H9 (cell line): ENCODE results near the gene EXOC3L4. TPM values are rescaled to one million over a fixed set of nuclear protein-coding genes. Genes with fewer than 3 reads are reported as not detected.

Experiments used
- DNase-seq: peaks from one replicate; pipeline ENCODE4 v3.0.0-alpha.2; 2017
- H2AFZ ChIP-seq: one replicate; pipeline ENCODE4 v1.6.1; 2013; ENCODE audit warnings: mild to moderate bottlenecking, low read length, control low read depth, moderate library complexity
- H2AK5ac ChIP-seq: 2 replicates; pipeline ENCODE4 v1.6.1; 2013; ENCODE audit warnings: low read length, control low read depth, mixed read lengths; ENCODE audit not compliant: insufficient read length
- H2BK120ac ChIP-seq: one replicate; pipeline ENCODE4 v1.6.1; 2013; ENCODE audit warnings: low read depth, mild to moderate bottlenecking, low read length, control low read depth, inconsistent platforms; ENCODE audit not compliant: poor library complexity, severe bottlenecking
- H2BK12ac ChIP-seq: 2 replicates; pipeline ENCODE4 v1.6.1; 2013; ENCODE audit warnings: low read length, control low read depth, mixed read lengths, low read depth; ENCODE audit not compliant: insufficient read length
- H2BK15ac ChIP-seq: 2 replicates; pipeline ENCODE4 v1.6.1; 2013; ENCODE audit warnings: low read depth, low read length, control low read depth
- H2BK20ac ChIP-seq: one replicate; pipeline ENCODE4 v1.6.1; 2013; ENCODE audit warnings: low read depth, mild to moderate bottlenecking, low read length, control low read depth, inconsistent platforms; ENCODE audit not compliant: poor library complexity, severe bottlenecking
- H2BK5ac ChIP-seq: 2 replicates; pipeline ENCODE4 v1.6.1; 2013; ENCODE audit warnings: low read length, control low read depth, mixed read lengths; ENCODE audit not compliant: insufficient read length
- H3K14ac ChIP-seq: 2 replicates; pipeline ENCODE4 v1.6.1; 2013; ENCODE audit warnings: low read length, control low read depth; ENCODE audit not compliant: insufficient read depth
- H3K18ac ChIP-seq: 2 replicates; pipeline ENCODE4 v1.6.1; 2013; ENCODE audit warnings: low read depth, mild to moderate bottlenecking, mixed read lengths, low read length, control low read depth; ENCODE audit not compliant: insufficient read length
- H3K23ac ChIP-seq: 2 replicates; pipeline ENCODE4 v1.6.1; 2013; ENCODE audit warnings: low read length, control low read depth, mixed read lengths, low read depth; ENCODE audit not compliant: insufficient read length
- H3K23me2 ChIP-seq: 2 replicates; pipeline ENCODE4 v1.6.1; 2013; ENCODE audit warnings: low read depth, mild to moderate bottlenecking, mixed read lengths, low read length, control low read depth; ENCODE audit not compliant: insufficient read length, poor library complexity, severe bottlenecking
- H3K27ac ChIP-seq: 2 replicates; pipeline ENCODE4 v1.5.1; 2013; ENCODE audit warnings: low read length, control low read depth, mixed read lengths, low read depth; ENCODE audit not compliant: insufficient read length
- H3K27me3 ChIP-seq: 2 replicates; pipeline ENCODE4 v1.6.1; 2013; ENCODE audit warnings: low read length, control low read depth, inconsistent platforms; ENCODE audit not compliant: insufficient read depth
- H3K4ac ChIP-seq: 2 replicates; pipeline ENCODE4 v1.6.1; 2013; ENCODE audit warnings: low read depth, mild to moderate bottlenecking, control low read depth, inconsistent platforms, low read length, moderate library complexity
- H3K4me1 ChIP-seq: 2 replicates; pipeline ENCODE4 v1.6.1; 2013; ENCODE audit warnings: low read length, control low read depth, inconsistent platforms; ENCODE audit not compliant: insufficient read depth
- H3K4me2 ChIP-seq: 2 replicates; pipeline ENCODE4 v1.6.1; 2013; ENCODE audit warnings: low read length, control low read depth, mixed read lengths; ENCODE audit not compliant: insufficient read length, insufficient read depth
- H3K56ac ChIP-seq: 2 replicates; pipeline ENCODE4 v1.6.1; 2013; ENCODE audit warnings: low read depth, mild to moderate bottlenecking, mixed read lengths, low read length, control low read depth; ENCODE audit not compliant: insufficient read length
- H3K79me1 ChIP-seq: 2 replicates; pipeline ENCODE4 v1.6.1; 2013; ENCODE audit warnings: low read depth, mild to moderate bottlenecking, moderate library complexity, low read length, control low read depth, inconsistent platforms; ENCODE audit not compliant: insufficient read depth, poor library complexity, severe bottlenecking
- H3K79me2 ChIP-seq: 2 replicates; pipeline ENCODE4 v1.6.1; 2013; ENCODE audit warnings: low read length, control low read depth, inconsistent platforms; ENCODE audit not compliant: insufficient read depth
- H3K9ac ChIP-seq: 2 replicates; pipeline ENCODE4 v1.6.1; 2013; ENCODE audit warnings: low read length, control low read depth, mixed read lengths; ENCODE audit not compliant: insufficient read length; ENCODE audit errors: extremely low read depth
- H3K9me3 ChIP-seq: one replicate; pipeline ENCODE4 v1.6.1; 2013; ENCODE audit warnings: low read depth, low read length, inconsistent platforms; ENCODE audit not compliant: control insufficient read depth
- H3T11ph ChIP-seq: one replicate; pipeline ENCODE4 v1.6.1; 2013; ENCODE audit warnings: mild to moderate bottlenecking, low read length, control low read depth, inconsistent platforms
- H4K20me1 ChIP-seq: one replicate; pipeline ENCODE4 v1.6.1; 2013; ENCODE audit not compliant: control insufficient read depth, insufficient read length, insufficient read depth
- H4K5ac ChIP-seq: 2 replicates; pipeline ENCODE4 v1.6.1; 2013; ENCODE audit warnings: low read depth, mild to moderate bottlenecking, mixed read lengths, low read length, control low read depth; ENCODE audit not compliant: insufficient read length
- H4K8ac ChIP-seq: replicated peaks from 2 replicates; pipeline ENCODE4 v1.6.1; 2013; ENCODE audit warnings: low read length, control low read depth, mixed read lengths, low read depth; ENCODE audit not compliant: insufficient read length
- H4K91ac ChIP-seq: 2 replicates; pipeline ENCODE4 v1.6.1; 2013; ENCODE audit warnings: low read depth, mild to moderate bottlenecking, moderate library complexity, mixed read lengths, low read length, control low read depth; ENCODE audit not compliant: insufficient read length
- H3K27ac Mint-ChIP-seq, 3 experiments: 2 replicates in 2 of 3; 3 replicates in 1 of 3; pipeline ENCODE4 v1.8.0; 2020 to 2021; ENCODE audit warnings: mixed read lengths in 3 of 3, mild to moderate bottlenecking in 1 of 3, moderate library complexity in 1 of 3
- H3K27me3 Mint-ChIP-seq: 2 replicates; pipeline ENCODE4 v1.8.0; 2021; ENCODE audit warnings: low read depth, mild to moderate bottlenecking, moderate library complexity, mixed read lengths
- H3K36me3 Mint-ChIP-seq, 3 experiments: 2 replicates in 2 of 3; 3 replicates in 1 of 3; pipeline ENCODE4 v1.8.0; 2020 to 2021; ENCODE audit warnings: low read depth in 3 of 3, mixed read lengths in 3 of 3; ENCODE audit not compliant: insufficient read depth in 1 of 3
- H3K4me1 Mint-ChIP-seq, 2 experiments: 2 replicates each; pipeline ENCODE4 v1.8.0; 2020; ENCODE audit warnings: mixed read lengths in 2 of 2
- H3K4me3 Mint-ChIP-seq, 2 experiments: 2 replicates in 1 of 2; 3 replicates in 1 of 2; pipeline ENCODE4 v1.8.0; 2020 to 2021; ENCODE audit warnings: mild to moderate bottlenecking in 2 of 2, mixed read lengths in 2 of 2, moderate library complexity in 1 of 2
- H3K9me3 Mint-ChIP-seq, 2 experiments: 2 replicates in 1 of 2; 3 replicates in 1 of 2; pipeline ENCODE4 v1.8.0; 2020; ENCODE audit warnings: mild to moderate bottlenecking in 2 of 2, mixed read lengths in 2 of 2, moderate library complexity in 1 of 2
- WGBS: extraction: QIAGEN DNeasy Blood & Tissue Kit; methylation state at CpG from one replicate; pipeline ENCODE4 v1.1.7; 2013; ENCODE audit warnings: missing lambda C conversion rate, low lambda C conversion rate, mixed read lengths; ENCODE audit not compliant: insufficient read length; ENCODE audit errors: extremely low coverage; 5-methylcytosine and 5-hydroxymethylcytosine counted together
- total RNA-seq: library from RNA; stranded (reverse); gene quantifications from 2 replicates; pipeline ENCODE4 v1.2.1, GENCODE V29; 2021
- TF ChIP-seq, protein P1 (sequence below): fragments of 200-600 bp; sonication (generic); conservative IDR thresholded peaks from 3 replicates; pipeline ENCODE4 v1.8.0; 2021; ENCODE audit warnings: antibody characterized with exemption, mild to moderate bottlenecking

EXOC3L4 gene
- total RNA-seq, 1 experiment from 2014 or later: 0.42 TPM

DNA sequence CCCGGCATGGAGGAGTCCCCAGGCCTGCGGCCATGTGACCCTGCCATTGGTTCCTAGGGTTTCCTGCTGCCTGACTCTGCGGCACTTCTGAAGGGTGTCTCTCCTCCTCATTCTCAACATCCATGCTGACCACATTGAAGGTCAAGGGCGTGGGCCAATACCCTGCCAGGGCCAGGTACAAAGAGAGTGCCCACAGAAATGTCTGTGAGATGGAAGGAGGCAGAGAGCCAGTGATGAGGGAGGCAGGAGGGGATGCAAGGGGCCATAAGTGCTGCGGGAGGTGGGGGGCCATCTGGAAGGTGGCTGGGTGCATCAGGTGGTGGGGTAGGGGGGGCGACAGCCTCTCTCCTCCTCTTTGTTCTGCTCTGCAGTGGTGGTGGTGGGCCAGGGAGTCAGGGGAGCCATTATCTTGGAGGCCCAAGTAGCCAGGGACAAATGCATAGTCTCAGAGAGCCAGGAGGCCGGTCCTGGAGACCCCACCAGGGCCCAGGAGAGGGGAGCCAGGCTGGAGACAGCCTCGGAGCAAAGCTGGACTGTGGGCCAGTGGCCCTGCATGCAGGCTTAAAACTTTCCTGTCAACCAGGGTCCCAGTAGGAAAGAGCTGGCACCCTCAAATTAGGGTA is 24.2 kb upstream of the EXOC3L4 start:
- peaks cover 4% of the 10 kb centered on the region; the same call in 1 of the 2 replicates for H3K4me1 ChIP-seq
- no peak overlapping the region for H2BK20ac ChIP-seq
- H3K23me2 ChIP-seq: no peaks in the 10 kb centered on the region
- H3K4me2 ChIP-seq: no peak overlapping the region
- H2BK12ac ChIP-seq: no peak overlapping the region
- no peak overlapping the region for H3K9ac ChIP-seq
- no peaks in the 10 kb centered on the region for H4K20me1 ChIP-seq
- no peak overlapping the region for H4K91ac ChIP-seq
- H3K23ac ChIP-seq: no peak overlapping the region
- peaks cover 10% of the 10 kb centered on the region for H3K27me3 Mint-ChIP-seq
- TF ChIP-seq, protein P1, sequence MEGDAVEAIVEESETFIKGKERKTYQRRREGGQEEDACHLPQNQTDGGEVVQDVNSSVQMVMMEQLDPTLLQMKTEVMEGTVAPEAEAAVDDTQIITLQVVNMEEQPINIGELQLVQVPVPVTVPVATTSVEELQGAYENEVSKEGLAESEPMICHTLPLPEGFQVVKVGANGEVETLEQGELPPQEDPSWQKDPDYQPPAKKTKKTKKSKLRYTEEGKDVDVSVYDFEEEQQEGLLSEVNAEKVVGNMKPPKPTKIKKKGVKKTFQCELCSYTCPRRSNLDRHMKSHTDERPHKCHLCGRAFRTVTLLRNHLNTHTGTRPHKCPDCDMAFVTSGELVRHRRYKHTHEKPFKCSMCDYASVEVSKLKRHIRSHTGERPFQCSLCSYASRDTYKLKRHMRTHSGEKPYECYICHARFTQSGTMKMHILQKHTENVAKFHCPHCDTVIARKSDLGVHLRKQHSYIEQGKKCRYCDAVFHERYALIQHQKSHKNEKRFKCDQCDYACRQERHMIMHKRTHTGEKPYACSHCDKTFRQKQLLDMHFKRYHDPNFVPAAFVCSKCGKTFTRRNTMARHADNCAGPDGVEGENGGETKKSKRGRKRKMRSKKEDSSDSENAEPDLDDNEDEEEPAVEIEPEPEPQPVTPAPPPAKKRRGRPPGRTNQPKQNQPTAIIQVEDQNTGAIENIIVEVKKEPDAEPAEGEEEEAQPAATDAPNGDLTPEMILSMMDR: no peak
- no peak overlapping the region for H2AFZ ChIP-seq
- no peak overlapping the region for H3K4ac ChIP-seq
- H4K8ac ChIP-seq: no peak overlapping the region
- no peak overlapping the region for H2AK5ac ChIP-seq
- no peaks in the 10 kb centered on the region for H3K9me3 ChIP-seq
- no peak overlapping the region for H3K18ac ChIP-seq
- no peak overlapping the region for H3K14ac ChIP-seq
- H3K79me2 ChIP-seq: no peaks in the 10 kb centered on the region
- no peak overlapping the region for H2BK5ac ChIP-seq
- no peaks in the 10 kb centered on the region for H3K36me3 Mint-ChIP-seq
- H4K5ac ChIP-seq: no peak overlapping the region
- no peak overlapping the region for H3K27ac ChIP-seq
- WGBS: no CpG with 5 or more reads among the region's 8 CpGs
- DNase-seq: no peak
- H3T11ph ChIP-seq: no peak overlapping the region
- H3K4me3 Mint-ChIP-seq: no peak overlapping the region; a peak in 1 of 5 replicates
- no peaks in the 10 kb centered on the region for H3K79me1 ChIP-seq
- H3K9me3 Mint-ChIP-seq: no peaks in the 10 kb centered on the region; a peak in 1 of 5 replicates
- H3K56ac ChIP-seq: no peak overlapping the region
- H3K27ac Mint-ChIP-seq: no peak overlapping the region; a peak in 1 of 7 replicates
- H2BK15ac ChIP-seq: no peak overlapping the region
- no peak overlapping the region for H2BK120ac ChIP-seq
- peaks cover 0 to 7% of the 10 kb centered on the region in 2 experiments; a peak in 1 of 4 replicates for H3K4me1 Mint-ChIP-seq
- H3K27me3 ChIP-seq: no peaks in the 10 kb centered on the region; the same call in 1 of the 2 replicates
